Kidney (tissue), 14 donors: Measurements from ENCODE around the gene STAB2. TPM values are rescaled to one million over a fixed set of nuclear protein-coding genes. Genes with fewer than 3 reads are reported as not detected.

Experiments used
- DNase-seq, 5 donors: peaks; one replicate each; pipeline ENCODE4 v3.0.0-alpha.2; 2013 to 2020
- FAIRE-seq: peaks from 2 replicates; lab custom pipeline; 2012; peaks lifted over from hg19 to GRCh38; lab: Jason Lieb, UNC
- H3K27ac ChIP-seq, 2 donors: one replicate each; pipeline ENCODE4 v1.7.0; 2013; ENCODE audit warnings: low read depth in 2 of 2, low read length in 2 of 2, inconsistent platforms in 1 of 2
- H3K27me3 ChIP-seq: one replicate; pipeline ENCODE4 v1.7.1; 2013; ENCODE audit warnings: low read length, inconsistent platforms; ENCODE audit not compliant: control insufficient read depth, insufficient read depth
- H3K36me3 ChIP-seq, 3 donors: one replicate each; pipeline versions ENCODE4 v1.7.0 to v1.7.1; 2013; ENCODE audit warnings: low read length in 3 of 3, control low read depth in 1 of 3, inconsistent platforms in 1 of 3; ENCODE audit not compliant: insufficient read depth in 3 of 3, control insufficient read depth in 2 of 3
- H3K4me1 ChIP-seq, 3 donors: one replicate each; pipeline versions ENCODE4 v1.7.0 to v1.7.1; 2013; ENCODE audit warnings: low read length in 3 of 3, inconsistent platforms in 1 of 3, low read depth in 1 of 3; ENCODE audit not compliant: control insufficient read depth in 2 of 3, insufficient read depth in 2 of 3
- H3K4me3 ChIP-seq, 3 donors: one replicate each; pipeline versions ENCODE4 v1.7.0 to v1.8.1; 2013; ENCODE audit warnings: low read length in 3 of 3, control low read depth in 1 of 3, inconsistent platforms in 1 of 3
- H3K9ac ChIP-seq, 3 donors: one replicate each; pipeline versions ENCODE4 v1.7.0 to v1.7.1; 2013; ENCODE audit warnings: low read length in 3 of 3, control low read depth in 1 of 3, inconsistent platforms in 1 of 3
- H3K9me3 ChIP-seq, 3 donors: one replicate each; pipeline versions ENCODE4 v1.7.0 to v1.7.1; 2013; ENCODE audit warnings: low read length in 3 of 3, control low read depth in 1 of 3, inconsistent platforms in 1 of 3; ENCODE audit not compliant: control insufficient read depth in 2 of 3, insufficient read depth in 1 of 3
- intact Hi-C: fragments of 100-400 bp; cut with DNase I; formaldehyde crosslinking; loops from one replicate; pipeline ENCODE4 v1.11.1; 2022
- polyA plus RNA-seq: library from polyadenylated mRNA; stranded (reverse); fragments of 350-450 nt; fragmentation: Illumina TruSeq; extraction: RNeasy Lipid Tissue Mini Kit (QIAGEN cat#74804); gene quantifications from one replicate; pipeline ENCODE4 v1.2.3, GENCODE V29; 2014; ENCODE audit warnings: low read depth, low replicate concordance; ENCODE audit not compliant: insufficient read depth
- total RNA-seq: library from RNA; stranded (reverse); fragmentation: NEBNext Ultra II Directional; extraction: Animal tissue kit (Norgen Biotek cat#: 25700); gene quantifications from one replicate; pipeline ENCODE4 v1.2.1, GENCODE V29; 2021
- TF ChIP-seq, protein P1 (sequence below): IDR thresholded peaks from 3 replicates; pipeline ENCODE4 v1.5.1; 2012; ENCODE audit warnings: mild to moderate bottlenecking, moderate library complexity, borderline replicate concordance; ENCODE audit not compliant: insufficient read depth; ENCODE audit errors: extremely low read depth
- donor health status: control.
- donor health status: control.
- donor health status: control.
- donor health status: control.
- donor health status: control.
- donor health status: DM: yes; HTN: yes; CAD: no.
- donor health status: Normal renal cell carcinoma (clear cell type).

STAB2 gene
- total and polyA plus RNA-seq, 2 donors from 2014 or later, result 0.16 TPM; not detected in 1

DNA sequence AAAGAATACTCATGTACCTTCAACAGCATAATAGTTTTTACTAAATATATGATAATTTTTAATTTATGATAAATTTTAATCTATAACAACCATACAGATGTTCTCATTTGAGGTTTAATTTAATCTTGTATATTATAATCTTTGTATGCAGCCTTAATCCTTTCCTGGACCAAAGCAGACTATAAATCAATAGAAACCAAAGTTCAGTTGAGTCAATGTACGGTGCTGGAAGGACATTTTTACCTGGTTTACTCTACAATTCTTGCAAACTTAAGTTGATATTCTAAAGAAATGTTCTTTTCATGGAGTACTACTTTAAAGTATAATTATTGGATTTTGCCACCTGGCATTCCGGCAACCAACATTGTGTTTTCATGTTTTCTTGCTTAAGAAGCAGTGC lies 118.0 kb downstream of the STAB2 start:
- TF ChIP-seq, protein P1, sequence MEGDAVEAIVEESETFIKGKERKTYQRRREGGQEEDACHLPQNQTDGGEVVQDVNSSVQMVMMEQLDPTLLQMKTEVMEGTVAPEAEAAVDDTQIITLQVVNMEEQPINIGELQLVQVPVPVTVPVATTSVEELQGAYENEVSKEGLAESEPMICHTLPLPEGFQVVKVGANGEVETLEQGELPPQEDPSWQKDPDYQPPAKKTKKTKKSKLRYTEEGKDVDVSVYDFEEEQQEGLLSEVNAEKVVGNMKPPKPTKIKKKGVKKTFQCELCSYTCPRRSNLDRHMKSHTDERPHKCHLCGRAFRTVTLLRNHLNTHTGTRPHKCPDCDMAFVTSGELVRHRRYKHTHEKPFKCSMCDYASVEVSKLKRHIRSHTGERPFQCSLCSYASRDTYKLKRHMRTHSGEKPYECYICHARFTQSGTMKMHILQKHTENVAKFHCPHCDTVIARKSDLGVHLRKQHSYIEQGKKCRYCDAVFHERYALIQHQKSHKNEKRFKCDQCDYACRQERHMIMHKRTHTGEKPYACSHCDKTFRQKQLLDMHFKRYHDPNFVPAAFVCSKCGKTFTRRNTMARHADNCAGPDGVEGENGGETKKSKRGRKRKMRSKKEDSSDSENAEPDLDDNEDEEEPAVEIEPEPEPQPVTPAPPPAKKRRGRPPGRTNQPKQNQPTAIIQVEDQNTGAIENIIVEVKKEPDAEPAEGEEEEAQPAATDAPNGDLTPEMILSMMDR, result no peak
- no peaks in the 10 kb centered on the region for H3K27me3 ChIP-seq
- FAIRE-seq, result no peak

DNA sequence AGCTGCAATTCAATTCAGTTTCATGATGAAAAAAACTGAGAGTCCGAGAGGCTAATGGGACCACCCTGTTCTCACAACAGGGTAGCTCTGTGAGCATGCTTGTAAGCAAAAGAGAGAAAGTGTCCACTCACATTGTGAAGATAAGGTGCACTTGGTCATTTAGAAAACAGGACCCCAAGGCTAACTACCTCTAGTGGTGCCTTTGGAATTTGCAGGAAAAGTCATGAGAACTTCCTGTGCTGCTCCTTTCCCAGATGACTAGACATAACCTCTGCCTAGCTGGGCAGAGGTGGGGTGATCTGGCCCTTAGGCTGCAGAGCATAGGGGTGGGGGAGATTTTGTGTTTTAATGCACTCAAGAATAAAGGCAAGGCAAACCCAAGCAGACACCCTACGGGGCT lies 118.9 kb downstream of the STAB2 start:
- Histone ChIP-seq H3K9ac (no peak overlapping the region), H3K27ac (no peak overlapping the region), H3K4me1 (no peaks in the 10 kb centered on the region), H3K36me3 (no peaks in the 10 kb centered on the region), H3K27me3 (no peaks in the 10 kb centered on the region), H3K4me3 (no peak overlapping the region), H3K9me3 (no peaks in the 10 kb centered on the region)
- FAIRE-seq, result no peak
- intact Hi-C loops, result no loop called here
- DNase-seq, result no peak
- TF ChIP-seq, protein P1, result no peak

More for the DNA sequence above, 118.0 kb downstream of the STAB2 start:
- intact Hi-C loops, result no loop called here
- H3K9me3 ChIP-seq, result no peaks in the 10 kb centered on the region
- no peak overlapping the region for H3K9ac ChIP-seq
- H3K4me1 ChIP-seq, result no peaks in the 10 kb centered on the region
- no peak overlapping the region for H3K27ac ChIP-seq
- H3K4me3 ChIP-seq, result no peak overlapping the region
- DNase-seq, result no peak
- H3K36me3 ChIP-seq, result no peaks in the 10 kb centered on the region

DNA sequence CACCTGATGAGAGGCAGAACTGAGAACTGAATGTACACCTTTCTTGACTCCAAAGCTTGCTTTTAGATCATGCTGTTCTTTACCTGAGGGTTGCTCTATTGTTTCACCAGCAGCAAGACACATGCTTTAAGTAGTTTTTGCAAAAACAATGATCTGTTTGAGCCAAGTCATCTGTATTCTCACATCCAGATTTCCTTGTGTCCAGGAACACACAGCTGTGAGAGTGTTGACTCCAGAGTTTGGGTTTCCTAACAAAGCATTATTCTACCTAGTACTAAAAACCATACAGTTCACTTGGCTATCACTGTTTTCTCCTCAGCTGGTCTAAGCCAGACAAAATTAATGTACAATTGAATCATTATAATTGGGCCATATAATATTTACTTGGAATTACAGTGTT lies 120.4 kb downstream of the STAB2 start:
- no peak overlapping the region for H3K9ac ChIP-seq
- no peaks in the 10 kb centered on the region for H3K9me3 ChIP-seq
- DNase-seq, result no peak
- H3K27ac ChIP-seq, result no peak overlapping the region
- no peaks in the 10 kb centered on the region for H3K27me3 ChIP-seq
- FAIRE-seq, result no peak
- TF ChIP-seq, protein P1, result no peak
- H3K36me3 ChIP-seq, result no peaks in the 10 kb centered on the region
- intact Hi-C loops, result no loop called here
- no peak overlapping the region for H3K4me3 ChIP-seq
- H3K4me1 ChIP-seq, result no peaks in the 10 kb centered on the region

- Histone ChIP-seq H3K4me1 (no peaks in the 10 kb centered on the region), H3K27me3 (no peaks in the 10 kb centered on the region), H3K9me3 (no peaks in the 10 kb centered on the region), H3K27ac (no peak overlapping the region), H3K4me3 (no peak overlapping the region), H3K36me3 (no peaks in the 10 kb centered on the region), H3K9ac (no peak overlapping the region)
- no peak for DNase-seq
- TF ChIP-seq, protein P1, result no peak
- intact Hi-C loops, result no loop called here
- no peak for FAIRE-seq
These were observed 123.5 kb downstream of the STAB2 start for GRCh38 chr12:103710544-103710943.
